ENCODE data around the gene KDM2B. TPM values are rescaled to one million over a fixed set of nuclear protein-coding genes. Genes with fewer than 3 reads are reported as not detected.

The KDM2B gene
- total RNA-seq, 1 donor from 2014 or later = 22.0 TPM

GRCh38 chr12:121532503-121533393 lies 48.1 kb downstream of the KDM2B start:
- DNase-seq (ENCODE audit: low read depth) = no peak

- DNase-seq (ENCODE audit: low read depth) = no peak
Observed at GRCh38 chr12:121531356-121531750, 49.5 kb downstream of the KDM2B start.

GRCh38 chr12:121530600-121531355 lies 50.0 kb downstream of the KDM2B start:
- peak; percentile 16 for DNase-seq (ENCODE audit: low read depth)

GRCh38 chr12:121529184-121529583 lies 51.6 kb downstream of the KDM2B start:
- no peak for DNase-seq (ENCODE audit: low read depth)

GRCh38 chr12:121525411-121525810 lies 55.4 kb downstream of the KDM2B start:
- no peak for DNase-seq (ENCODE audit: low read depth)

- no peak for DNase-seq (ENCODE audit: low read depth)
Observed at GRCh38 chr12:121524196-121524916, 56.5 kb downstream of the KDM2B start.

GRCh38 chr12:121523741-121524140 lies 57.1 kb downstream of the KDM2B start:
- DNase-seq (ENCODE audit: low read depth) = no peak

GRCh38 chr12:121522971-121523370 lies 57.9 kb downstream of the KDM2B start:
- DNase-seq (ENCODE audit: low read depth) = peak; percentile 32

- no peak for DNase-seq (ENCODE audit: low read depth)
Observed at GRCh38 chr12:121520586-121521086, 60.2 kb downstream of the KDM2B start.

GRCh38 chr12:121520119-121520518 lies 60.7 kb downstream of the KDM2B start:
- DNase-seq (ENCODE audit: low read depth) = no peak

- DNase-seq (ENCODE audit: low read depth) = no peak
Observed at GRCh38 chr12:121519227-121519626, 61.6 kb downstream of the KDM2B start.

GRCh38 chr12:121518656-121519055 lies 62.2 kb downstream of the KDM2B start:
- no peak for DNase-seq (ENCODE audit: low read depth)

- no peak for DNase-seq (ENCODE audit: low read depth)
Observed at GRCh38 chr12:121516437-121517011, 64.3 kb downstream of the KDM2B start.

- no peak for DNase-seq (ENCODE audit: low read depth)
Observed at GRCh38 chr12:121515615-121516014, 65.2 kb downstream of the KDM2B start.

GRCh38 chr12:121514184-121514742 lies 66.6 kb downstream of the KDM2B start:
- DNase-seq (ENCODE audit: low read depth) = no peak

- DNase-seq (ENCODE audit: low read depth) = no peak
Observed at GRCh38 chr12:121513464-121514183, 67.2 kb downstream of the KDM2B start.

- no peak for DNase-seq (ENCODE audit: low read depth)
Observed at GRCh38 chr12:121512561-121512960, 68.3 kb downstream of the KDM2B start.

GRCh38 chr12:121511916-121512315 lies 68.9 kb downstream of the KDM2B start:
- DNase-seq (ENCODE audit: low read depth) = no peak

- DNase-seq (ENCODE audit: low read depth) = no peak
Observed at GRCh38 chr12:121509339-121509738, 71.5 kb downstream of the KDM2B start.

GRCh38 chr12:121508533-121508932 lies 72.3 kb downstream of the KDM2B start:
- no peak for DNase-seq (ENCODE audit: low read depth)

Measured in myocyte (in vitro differentiated cells).